ENCODE data around the gene POLA2. TPM values are rescaled to one million over a fixed set of nuclear protein-coding genes. Genes with fewer than 3 reads are reported as not detected.

Gene POLA2
- total RNA-seq, 1 donor from 2014 or later: 9.2 TPM

- DNase-seq (ENCODE audit: low read depth, low spot score): no peak
Observed at GRCh38 chr11:65307298-65308229, 45.8 kb downstream of the POLA2 start.

GRCh38 chr11:65308281-65308891 is 46.6 kb downstream of the POLA2 start:
- no peak for DNase-seq (ENCODE audit: low read depth, low spot score)

GRCh38 chr11:65309006-65309405 is 47.2 kb downstream of the POLA2 start:
- DNase-seq (ENCODE audit: low read depth, low spot score): no peak

- no peak for DNase-seq (ENCODE audit: low read depth, low spot score)
Observed at GRCh38 chr11:65310215-65310614, 48.5 kb downstream of the POLA2 start.

GRCh38 chr11:65310736-65311135 is 49.0 kb downstream of the POLA2 start:
- DNase-seq (ENCODE audit: low read depth, low spot score): no peak

- no peak for DNase-seq (ENCODE audit: low read depth, low spot score)
Observed at GRCh38 chr11:65311170-65311678, 49.5 kb downstream of the POLA2 start.

- DNase-seq (ENCODE audit: low read depth, low spot score): no peak
Observed at GRCh38 chr11:65314501-65315203, 52.9 kb downstream of the POLA2 start, which contains the start of gene CDC42EP2. CDC42EP2 (plus strand) TSS chr11:65314866; CDS start chr11:65320899, 6,033 bp downstream.

GRCh38 chr11:65315204-65315865 is 53.6 kb downstream of the POLA2 start:
- DNase-seq (ENCODE audit: low read depth, low spot score): no peak

- DNase-seq (ENCODE audit: low read depth, low spot score): no peak
Observed at GRCh38 chr11:65315866-65316226, 54.1 kb downstream of the POLA2 start.

GRCh38 chr11:65316227-65317024 is 54.7 kb downstream of the POLA2 start:
- no peak for DNase-seq (ENCODE audit: low read depth, low spot score)

- peak; percentile 73 for DNase-seq (ENCODE audit: low read depth, low spot score)
Observed at GRCh38 chr11:65317025-65317786, 55.4 kb downstream of the POLA2 start.

GRCh38 chr11:65320386-65321075 is 58.8 kb downstream of the POLA2 start:
- no peak for DNase-seq (ENCODE audit: low read depth, low spot score)

- DNase-seq (ENCODE audit: low read depth, low spot score): no peak
Observed at GRCh38 chr11:65321076-65321475, 59.3 kb downstream of the POLA2 start.

GRCh38 chr11:65321828-65322485 is 60.2 kb downstream of the POLA2 start:
- no peak for DNase-seq (ENCODE audit: low read depth, low spot score)

GRCh38 chr11:65323813-65324212 is 62.1 kb downstream of the POLA2 start:
- no peak for DNase-seq (ENCODE audit: low read depth, low spot score)

- no peak for DNase-seq (ENCODE audit: low read depth, low spot score)
Observed at GRCh38 chr11:65325435-65325834, 63.7 kb downstream of the POLA2 start.

GRCh38 chr11:65327021-65327420 is 65.3 kb downstream of the POLA2 start:
- no peak for DNase-seq (ENCODE audit: low read depth, low spot score)

- no peak for DNase-seq (ENCODE audit: low read depth, low spot score)
Observed at GRCh38 chr11:65329478-65329877, 67.7 kb downstream of the POLA2 start.
